RCC 7860 (cell line): ENCODE data around the gene MOB3B.

ENCODE experiments used
- DNase-seq: peaks from one replicate; pipeline ENCODE4 v3.0.0-alpha.2; 2015; ENCODE audit warnings: low spot score
- FAIRE-seq: peaks from 2 replicates; lab custom pipeline; 2012; peaks lifted over from hg19 to GRCh38; lab: Jason Lieb, UNC

The MOB3B gene

DNA sequence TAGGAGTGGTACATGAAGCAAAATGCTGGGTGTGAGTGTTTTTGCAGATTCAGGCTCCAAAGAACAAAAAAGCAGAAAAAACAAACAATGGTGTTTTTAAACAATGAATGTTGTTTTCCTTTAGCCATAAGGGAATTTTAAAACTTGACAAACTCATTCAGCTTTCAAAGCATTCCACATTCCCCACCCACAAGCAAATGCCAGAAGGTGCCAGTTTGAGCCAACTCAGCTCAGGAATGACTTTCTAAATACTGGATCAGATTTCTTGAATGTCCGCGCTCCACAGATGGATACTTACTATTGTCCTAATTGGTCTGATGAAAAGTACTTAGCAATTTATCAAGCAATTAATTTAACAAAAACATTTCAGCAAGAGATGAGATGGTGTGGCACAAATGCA, 12.9 kb upstream of the MOB3B start:
- FAIRE-seq: no peak
- no peak for DNase-seq

- DNase-seq (no peak), FAIRE-seq (no peak)
Observed at GRCh38 chr9:27541740-27542139, 12.1 kb upstream of the MOB3B start.

DNA sequence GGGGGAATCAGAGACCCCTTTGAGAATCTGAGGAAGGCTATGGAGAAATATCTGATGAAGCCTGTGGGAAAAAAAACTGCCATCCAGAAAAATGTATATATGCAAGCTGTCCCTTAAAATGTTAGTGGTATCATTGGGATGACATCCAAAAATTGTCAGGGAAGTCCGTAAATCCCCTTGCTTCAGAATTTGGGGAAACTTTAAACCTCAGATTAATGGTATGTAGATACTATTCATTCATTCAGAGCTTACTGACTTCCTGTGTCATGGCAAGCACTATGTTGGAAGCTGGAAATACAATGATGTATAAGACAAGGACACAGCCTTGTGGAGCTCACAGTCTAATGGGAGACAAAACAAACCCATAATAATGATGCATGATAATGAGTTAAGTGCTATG, 10.9 kb upstream of the MOB3B start:
- no peak for FAIRE-seq

GRCh38 chr9:27539479-27540441, 10.1 kb upstream of the MOB3B start:
- DNase-seq (no peak), FAIRE-seq (no peak)

More for the DNA sequence above, 10.9 kb upstream of the MOB3B start:
- no peak for DNase-seq

DNA sequence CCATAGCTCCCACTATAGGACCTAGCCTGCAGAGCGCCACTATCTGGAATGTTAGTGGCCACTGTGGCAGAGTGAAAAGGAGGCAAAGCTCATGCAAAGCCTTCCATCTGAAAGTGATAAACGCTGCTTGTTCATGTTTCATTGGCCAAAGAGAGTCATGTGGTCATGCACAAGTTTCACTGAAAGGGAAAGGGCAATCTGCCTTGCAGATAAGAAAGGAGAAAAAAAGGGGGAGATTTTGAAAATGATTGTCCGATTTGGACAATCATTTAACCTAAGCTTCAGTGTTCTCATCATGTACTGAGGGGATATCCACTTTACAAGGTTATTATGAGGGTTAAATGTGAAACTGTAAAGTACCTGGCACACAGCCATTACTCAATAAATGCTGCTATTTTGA, 9.0 kb upstream of the MOB3B start:
- no peak for FAIRE-seq

DNA sequence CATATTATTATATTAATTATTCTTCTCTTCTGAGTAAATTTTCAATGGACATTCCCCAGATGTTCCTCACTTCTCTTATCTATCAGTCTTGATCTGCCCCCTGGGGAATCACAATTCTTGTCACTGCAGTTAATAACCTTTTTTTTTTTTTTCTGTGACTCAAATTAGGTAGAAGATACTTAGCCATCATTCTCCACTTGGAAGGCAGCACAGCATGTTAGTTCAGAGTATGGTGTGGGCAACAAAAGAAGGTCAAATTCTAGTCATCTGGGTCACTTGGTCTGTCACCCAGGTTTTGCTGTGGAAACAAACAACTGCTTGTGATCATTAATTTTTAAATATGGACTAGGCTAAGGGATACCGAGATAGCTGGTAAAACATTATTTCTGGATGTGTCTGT, 8.1 kb upstream of the MOB3B start:
- DNase-seq (no peak), FAIRE-seq (no peak)

More for the DNA sequence above, 9.0 kb upstream of the MOB3B start:
- DNase-seq: no peak

- no peak for DNase-seq
- no peak for FAIRE-seq
Observed at GRCh38 chr9:27537027-27537435, 7.4 kb upstream of the MOB3B start.

DNA sequence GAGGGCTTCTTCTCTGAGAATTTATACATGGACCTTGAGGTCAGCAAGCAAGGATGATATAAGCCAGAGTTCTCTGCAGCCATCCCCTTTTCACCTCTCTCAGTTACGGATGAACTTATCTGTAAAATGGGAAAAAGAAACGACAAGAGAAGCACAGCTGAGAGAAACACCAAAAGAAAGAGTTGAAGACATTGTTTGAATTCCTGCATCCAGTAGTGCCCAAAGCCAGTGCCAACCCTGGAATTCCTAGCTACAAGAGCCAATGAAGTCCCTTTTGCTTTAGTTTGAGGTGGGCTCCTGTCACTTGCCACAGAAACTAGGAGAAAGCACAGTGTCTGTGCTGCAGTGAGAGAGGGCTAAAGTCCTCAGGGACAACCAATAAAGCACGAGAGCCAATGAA, 6.6 kb upstream of the MOB3B start:
- FAIRE-seq (no peak), DNase-seq (no peak)

DNA sequence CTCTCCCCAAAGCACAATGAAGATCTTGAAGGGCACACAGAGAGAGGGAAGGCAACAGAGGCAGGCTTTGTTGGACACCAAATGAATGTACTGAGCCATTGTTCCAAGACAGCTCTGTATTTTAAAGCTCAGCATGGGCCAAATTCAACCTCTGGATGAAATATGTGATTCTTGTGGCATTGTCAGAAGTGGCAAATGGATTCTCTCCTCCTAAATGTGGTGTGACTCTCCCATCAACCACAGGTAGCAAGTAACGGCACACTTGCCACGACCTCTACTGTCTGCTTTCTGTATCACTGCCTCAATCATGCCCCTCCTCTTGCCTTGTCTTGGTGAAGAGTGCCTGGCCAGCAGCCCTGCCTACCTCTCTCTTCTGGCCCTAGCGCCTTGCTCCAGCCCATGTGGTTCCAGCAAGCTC, 6.1 kb upstream of the MOB3B start:
- FAIRE-seq: no peak

DNA sequence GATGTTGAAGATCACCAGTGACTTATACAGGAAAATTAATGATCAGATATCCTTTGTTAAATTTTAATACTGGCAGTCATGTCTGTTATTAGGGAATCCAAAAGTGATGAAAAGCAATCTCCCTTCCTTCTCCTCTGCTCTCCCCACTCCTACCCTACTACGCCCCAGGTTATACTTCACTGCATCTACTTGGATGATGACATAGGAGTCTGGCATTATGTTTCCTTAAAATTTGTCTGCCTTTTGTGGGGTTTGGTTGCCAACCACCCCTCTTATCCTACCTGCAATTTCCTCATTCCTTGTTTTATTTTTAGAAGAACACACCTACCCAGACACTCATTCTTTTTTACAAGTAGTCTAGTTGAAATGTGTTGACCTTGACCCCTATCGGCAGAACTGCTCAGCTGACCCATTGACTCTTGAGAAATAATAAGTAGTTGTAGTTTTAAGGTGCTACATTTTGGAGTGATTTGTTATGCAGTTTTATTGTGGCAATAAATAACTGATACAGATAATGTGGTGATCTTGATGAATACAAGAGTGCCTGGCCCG, 5.1 kb upstream of the MOB3B start:
- no peak for FAIRE-seq
- DNase-seq: no peak

More for the DNA sequence above, 6.1 kb upstream of the MOB3B start:
- DNase-seq: no peak

- FAIRE-seq: no peak
- DNase-seq: no peak
Observed at GRCh38 chr9:27534131-27534530, 4.5 kb upstream of the MOB3B start.

DNA sequence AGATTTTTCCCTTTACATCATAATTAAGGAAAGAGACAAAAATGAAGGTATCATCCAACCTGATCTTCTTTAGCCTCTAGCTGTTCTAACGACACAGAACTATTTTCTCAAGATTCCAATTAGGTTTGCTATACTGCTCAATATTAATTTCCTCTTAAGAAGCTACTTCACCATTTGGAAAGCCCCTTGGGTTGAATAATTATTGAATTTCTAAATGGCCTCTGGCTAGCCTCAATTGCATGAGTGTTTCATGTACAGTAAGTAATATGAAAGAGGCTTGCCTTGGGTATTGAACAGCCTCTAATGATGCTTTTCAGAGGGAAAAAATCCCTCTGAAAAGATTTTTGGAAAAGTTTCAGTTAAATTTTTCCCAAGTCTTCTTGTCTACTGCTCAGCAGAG, 3.7 kb upstream of the MOB3B start:
- no peak for DNase-seq
- no peak for FAIRE-seq

GRCh38 chr9:27532046-27532445, 2.4 kb upstream of the MOB3B start:
- no peak for DNase-seq
- no peak for FAIRE-seq

DNA sequence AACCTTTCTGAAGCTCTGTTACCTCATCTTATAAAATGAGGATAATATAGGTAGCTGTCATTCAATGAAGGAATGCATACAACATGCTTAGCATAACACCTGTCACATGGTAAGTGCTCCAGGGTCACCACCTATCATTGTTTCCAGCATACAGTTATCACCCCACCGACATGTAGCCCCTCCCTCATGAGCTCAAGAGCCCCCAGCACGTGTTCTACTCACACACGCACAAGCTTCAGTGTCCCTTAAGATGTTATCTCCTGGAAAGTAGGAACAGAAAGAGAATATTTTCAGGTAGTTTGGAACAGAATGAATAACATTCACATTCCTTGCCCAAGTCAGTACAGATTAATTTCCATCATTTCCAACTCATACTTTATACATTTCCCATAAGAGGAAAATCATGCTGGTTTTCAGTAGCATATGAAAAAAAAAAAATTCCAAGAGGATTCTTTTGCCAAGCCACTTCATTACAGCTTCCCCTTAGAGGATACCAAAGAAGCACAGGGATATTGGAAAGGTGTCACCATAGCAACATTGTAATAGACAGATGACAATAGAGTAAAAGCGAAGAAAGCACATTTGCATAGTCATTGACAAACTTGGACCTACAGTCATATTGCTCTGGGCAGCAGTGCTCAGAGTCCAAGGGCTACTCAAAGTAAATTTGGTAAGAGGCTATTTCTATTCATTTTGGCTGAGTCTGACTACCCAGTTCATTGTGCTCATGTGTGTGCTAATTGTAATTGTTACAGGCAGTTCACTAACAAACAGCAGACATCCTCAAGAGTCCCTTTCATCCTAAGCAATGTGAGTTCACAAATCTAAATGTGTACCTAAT, 1.5 kb upstream of the MOB3B start:
- FAIRE-seq: no peak
- no peak for DNase-seq

DNA sequence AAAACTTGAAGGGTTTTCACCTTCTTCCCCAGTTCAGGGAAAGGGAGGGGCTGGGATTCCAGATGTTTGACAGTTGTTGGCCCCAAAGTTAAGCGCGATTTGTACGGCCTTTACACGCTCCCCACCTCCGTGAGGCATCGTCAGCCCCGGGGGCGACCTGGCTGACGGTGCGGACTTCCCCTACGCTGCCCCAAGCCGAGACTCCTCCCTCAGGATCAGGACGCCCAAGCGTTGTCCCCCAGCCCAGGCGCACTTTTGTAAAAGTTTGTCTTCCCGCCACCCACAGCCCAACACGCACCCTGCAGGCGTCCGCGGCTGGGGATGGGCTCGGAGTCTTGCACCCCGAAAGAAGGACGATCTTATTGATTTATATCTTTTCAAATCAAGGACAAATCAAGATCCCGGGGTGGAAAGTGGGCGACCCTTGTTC, 713 bp downstream of the MOB3B start:
- FAIRE-seq: no peak

DNA sequence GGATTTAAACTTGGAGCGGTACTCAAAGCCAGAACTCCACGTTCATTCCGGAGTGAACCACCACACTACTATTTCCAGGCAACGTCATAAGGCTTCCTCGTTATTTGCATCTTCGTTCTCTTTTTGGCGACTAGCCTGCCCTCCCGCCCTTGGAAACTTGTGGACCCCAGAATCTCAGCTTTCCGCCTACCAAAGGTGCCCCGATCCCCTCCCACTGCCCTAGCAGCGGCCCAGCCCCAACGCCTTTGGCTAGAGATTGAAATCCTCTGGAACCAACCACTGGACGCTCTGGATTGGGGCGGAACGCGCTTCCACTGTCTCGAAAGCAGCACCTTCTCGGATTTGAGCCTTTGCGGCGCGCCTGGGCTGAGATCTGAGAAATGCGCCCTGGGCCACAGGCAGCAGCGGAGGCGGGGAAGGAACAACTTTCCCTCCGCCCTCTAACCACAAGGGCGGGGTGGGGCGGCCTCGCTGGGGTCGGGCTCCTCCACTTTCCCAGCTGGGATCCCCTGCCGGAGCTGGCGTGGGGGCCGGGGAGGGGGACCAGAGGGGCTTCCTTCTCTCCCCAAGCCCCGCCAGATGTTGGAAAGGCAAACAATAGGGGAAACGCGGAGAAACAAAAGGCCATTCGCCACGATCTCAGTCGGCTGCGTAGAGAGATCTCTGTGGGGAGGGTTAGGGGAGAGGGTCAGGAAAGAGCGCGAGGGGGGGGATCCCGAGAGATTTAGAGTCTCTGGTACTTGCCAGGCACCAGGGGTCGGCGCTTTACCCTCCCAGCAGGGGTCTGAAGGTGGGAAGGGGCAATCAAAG, 1.3 kb downstream of the MOB3B start:
- FAIRE-seq (no peak), DNase-seq (no peak)

More for the DNA sequence above, 713 bp downstream of the MOB3B start:
- no peak for DNase-seq

DNA sequence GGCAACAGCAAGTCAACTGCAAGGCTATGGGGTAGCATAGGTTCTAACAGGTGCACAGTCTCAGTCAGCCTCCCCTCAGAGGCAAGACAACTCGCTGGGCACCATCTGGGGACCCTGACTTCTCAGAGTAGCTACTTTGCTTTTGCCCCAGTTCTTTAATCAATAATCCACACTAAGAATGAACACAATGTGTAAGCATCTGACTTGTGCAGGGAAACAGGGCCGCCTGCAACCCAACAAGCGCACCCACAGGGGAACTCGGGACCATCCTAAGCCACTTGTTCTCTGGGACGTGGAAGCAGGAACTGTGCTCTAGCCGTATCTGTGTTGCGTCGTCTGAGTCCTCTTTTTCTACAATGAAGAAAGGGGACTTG, 1.9 kb downstream of the MOB3B start:
- no peak for DNase-seq
- FAIRE-seq: no peak

GRCh38 chr9:27524236-27524635, 5.4 kb downstream of the MOB3B start, which contains the start of gene IFNK:
TSS of gene IFNK (plus strand) at chr9:27524290. CDS start at chr9:27524337, 47 bp downstream.
- FAIRE-seq (no peak), DNase-seq (no peak)

DNA sequence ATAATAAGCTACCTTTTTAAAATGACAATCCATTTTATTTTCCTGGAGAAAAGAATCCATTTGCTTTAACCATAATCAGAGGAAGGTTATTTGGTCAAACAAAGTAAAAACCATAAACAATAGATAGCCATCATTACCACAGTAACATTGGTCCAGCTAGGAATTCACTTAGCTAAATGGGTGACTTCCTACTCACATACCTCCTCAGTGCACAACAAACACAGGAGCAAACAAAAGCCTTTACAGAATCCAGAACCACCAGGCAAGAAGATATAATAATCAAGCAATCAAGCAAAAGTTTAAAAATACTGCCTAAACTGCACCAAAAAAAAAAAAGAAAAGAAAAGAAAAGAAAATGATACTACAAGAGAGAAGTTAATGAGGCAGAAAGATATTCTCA, 6.5 kb downstream of the MOB3B start:
- FAIRE-seq: no peak
- no peak for DNase-seq

DNA sequence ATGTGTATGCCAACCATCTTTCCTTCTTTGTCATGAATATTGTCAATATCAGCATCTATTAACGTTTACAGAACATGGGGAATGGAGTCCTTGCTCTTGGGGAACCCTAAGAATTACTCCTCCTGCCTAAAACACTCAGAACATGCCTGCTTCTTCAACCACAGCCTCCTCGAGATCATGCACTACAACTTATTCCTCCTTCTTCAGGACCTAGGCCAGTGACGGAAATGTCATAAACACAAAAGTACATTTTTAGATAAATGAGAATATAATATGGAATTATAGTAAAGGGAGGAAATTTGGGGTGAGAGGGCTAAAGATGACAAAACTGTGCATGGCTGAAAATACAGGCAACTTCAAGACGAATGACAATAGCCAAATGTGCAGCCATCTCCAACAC, 8.6 kb downstream of the MOB3B start:
- no peak for DNase-seq
- no peak for FAIRE-seq
